Right atrium auricular region (tissue), 2 donors: ENCODE results near the gene SAMD11. TPM values are rescaled to one million over a fixed set of nuclear protein-coding genes. Genes with fewer than 3 reads are reported as not detected.
"Not testable (repeated sequence)": the region's sequence is repeated elsewhere in the genome, so short reads cannot be mapped to it uniquely, and the experiment has no call there.

Source experiments
- DNase-seq: peaks from one replicate; pipeline ENCODE4 v3.0.0-alpha.2; 2019; ENCODE audit warnings: low spot score
- H3K27ac ChIP-seq, 2 donors: fragments of 200-600 bp; sonication (generic); 1 replicate in 1 of 2; 2 replicates in 1 of 2; pipeline ENCODE4 v1.5.1; 2016 to 2019
- H3K27me3 ChIP-seq, 2 donors: fragments of 200-600 bp; sonication (generic); one replicate each; pipeline versions ENCODE4 v1.5.1 to v1.6.0; 2017 to 2019
- H3K36me3 ChIP-seq: fragments of 200-600 bp; sonication (generic); one replicate; pipeline ENCODE4 v1.5.1; 2016
- H3K4me1 ChIP-seq, 2 donors: fragments of 200-600 bp; sonication (generic); one replicate each; pipeline versions ENCODE4 v1.5.1 to v1.6.0; 2017 to 2019
- H3K4me3 ChIP-seq, 2 donors: fragments of 200-600 bp; sonication (generic); 1 replicate in 1 of 2; 2 replicates in 1 of 2; pipeline ENCODE4 v1.5.1; 2017 to 2019; ENCODE audit warnings: mild to moderate bottlenecking in 1 of 2, moderate library complexity in 1 of 2
- H3K9me3 ChIP-seq, 2 donors: fragments of 200-600 bp; sonication (generic); one replicate each; pipeline ENCODE4 v1.5.1; 2019
- CTCF ChIP-seq, 2 donors: fragments of 200-600 bp; sonication (generic); IDR thresholded peaks; one replicate each; pipeline ENCODE4 v1.5.1; 2019; ENCODE audit warnings: antibody characterized with exemption in 2 of 2
- total RNA-seq, 2 donors: library from RNA; depleted of rRNA; stranded (reverse); fragments of >200 nt; gene quantifications; one replicate each; pipeline ENCODE4 v1.1.0, GENCODE V29; 2016

Gene SAMD11
- total RNA-seq = 1 to 10 TPM; 2.7 to 6.4 TPM

- Histone ChIP-seq H3K4me1 (peaks cover 0 to 43% of the 10 kb centered on the region in 2 donors), H3K9me3 (no peaks in the 10 kb centered on the region), H3K27ac (peak within 1 kb of the TSS; percentile 21 to 23), H3K4me3 (peak within 1 kb of the TSS; percentile 37 to 53), H3K27me3 (no peaks in the 10 kb centered on the region), H3K36me3 (no peaks in the 10 kb centered on the region)
- TF ChIP-seq CTCF (IDR thresholded peaks at IDR 0.05) = no peak
- peak; percentile 86 for DNase-seq
Observed at GRCh38 chr1:923131-923990, at the start of gene SAMD11. SAMD11 (plus strand) TSS chr1:923923; CDS start chr1:924432, 509 bp downstream.

- H3K4me3 ChIP-seq, H3K9me3 ChIP-seq: not testable (repeated sequence)
Observed at GRCh38 chr1:876428-877208, 47.1 kb upstream of the SAMD11 start.

GRCh38 chr1:877209-877986, 46.3 kb upstream of the SAMD11 start:
- not testable (repeated sequence) for DNase-seq, H3K27me3 ChIP-seq, H3K4me3 ChIP-seq, H3K27ac ChIP-seq, H3K4me1 ChIP-seq, H3K36me3 ChIP-seq, H3K9me3 ChIP-seq

More at GRCh38 chr1:876428-877208, 47.1 kb upstream of the SAMD11 start:
- H3K36me3 ChIP-seq, DNase-seq, H3K27ac ChIP-seq, H3K27me3 ChIP-seq, H3K4me1 ChIP-seq: not testable (repeated sequence)

- H3K36me3 ChIP-seq, H3K4me1 ChIP-seq, DNase-seq, H3K27ac ChIP-seq, H3K4me3 ChIP-seq, H3K27me3 ChIP-seq, H3K9me3 ChIP-seq: not testable (repeated sequence)
Observed at GRCh38 chr1:880511-880910, 43.2 kb upstream of the SAMD11 start.

GRCh38 chr1:880915-881314, 42.8 kb upstream of the SAMD11 start:
- not testable (repeated sequence) for H3K4me3 ChIP-seq, H3K9me3 ChIP-seq, H3K4me1 ChIP-seq, DNase-seq, H3K27me3 ChIP-seq, H3K27ac ChIP-seq, H3K36me3 ChIP-seq

GRCh38 chr1:886311-886710, 37.4 kb upstream of the SAMD11 start:
- H3K36me3 ChIP-seq = no peaks in the 10 kb centered on the region
- H3K9me3 ChIP-seq = no peaks in the 10 kb centered on the region
- H3K27me3 ChIP-seq = no peaks in the 10 kb centered on the region
- no peak for DNase-seq
- TF ChIP-seq CTCF (IDR thresholded peaks at IDR 0.05) = no peak
- H3K4me1 ChIP-seq = no peaks in the 10 kb centered on the region
- no peak overlapping the region for H3K4me3 ChIP-seq
- no peak overlapping the region for H3K27ac ChIP-seq

- Histone ChIP-seq H3K4me3 (no peak overlapping the region), H3K9me3 (no peaks in the 10 kb centered on the region), H3K27me3 (no peaks in the 10 kb centered on the region), H3K36me3 (no peaks in the 10 kb centered on the region), H3K4me1 (no peaks in the 10 kb centered on the region), H3K27ac (no peak overlapping the region)
- TF ChIP-seq CTCF (IDR thresholded peaks at IDR 0.05) = no peak
- DNase-seq = no peak
Observed at GRCh38 chr1:886760-887159, 37.0 kb upstream of the SAMD11 start.
